Adrenal gland (tissue), 12 donors: Measurements from ENCODE around the gene TEX36. TPM values are rescaled to one million over a fixed set of nuclear protein-coding genes. Genes with fewer than 3 reads are reported as not detected.
A peak's percentile ranks its signal among the peaks of the same experiment; 100 is the strongest.

Experiments used
- DNase-seq, 7 donors: peaks; one replicate each; pipeline ENCODE4 v3.0.0-alpha.2; 2019 to 2020
- H3K27ac ChIP-seq, 5 donors: fragments of 200-600 bp; sonication (generic) in 4 of 5; 1 replicate in 3 of 5; 2 replicates in 2 of 5; pipeline versions ENCODE4 v1.5.1 to v1.8.0; 2016 to 2020; ENCODE audit warnings: mild to moderate bottlenecking in 1 of 5
- H3K27me3 ChIP-seq: fragments of 200-600 bp; 2 replicates; pipeline ENCODE4 v1.8.0; 2021
- H3K36me3 ChIP-seq, 2 donors: fragments of 200-600 bp; replicated peaks in 1 of 2; 1 replicate in 1 of 2; 2 replicates in 1 of 2; pipeline versions ENCODE4 v1.5.1 to v1.8.0; 2018 to 2022
- H3K4me1 ChIP-seq, 2 donors: fragments of 200-600 bp; replicated peaks in 1 of 2; 1 replicate in 1 of 2; 2 replicates in 1 of 2; pipeline versions ENCODE4 v1.5.1 to v1.8.0; 2018 to 2021
- H3K4me3 ChIP-seq, 4 donors: fragments of 200-600 bp; sonication (generic) in 3 of 4; one replicate each; pipeline ENCODE4 v1.5.1; 2016 to 2018
- H3K9me3 ChIP-seq, 3 donors: fragments of 200-600 bp; sonication (generic) in 1 of 3; replicated peaks in 1 of 3; 1 replicate in 2 of 3; 2 replicates in 1 of 3; pipeline versions ENCODE4 v1.5.1 to v1.8.0; 2016 to 2021
- CTCF ChIP-seq, 6 experiments: fragments of 450-650 bp in 4 of 6; fragments of 200-600 bp in 2 of 6; sonication (generic) in 1 of 6; IDR thresholded peaks; 1 replicate in 5 of 6; 2 replicates in 1 of 6; pipeline versions ENCODE4 v1.5.1 to v1.8.0; 2016 to 2021; ENCODE audit warnings: antibody characterized with exemption in 6 of 6, mild to moderate bottlenecking in 2 of 6, moderate library complexity in 1 of 6
- POLR2A ChIP-seq, 2 donors: fragments of 450-650 bp; IDR thresholded peaks; one replicate each; pipeline ENCODE4 v1.6.1; 2017; ENCODE audit warnings: antibody characterized with exemption in 2 of 2, mild to moderate bottlenecking in 2 of 2, moderate library complexity in 1 of 2
- WGBS, 4 donors: extraction: QIAGEN DNeasy Blood & Tissue Kit in 2 of 4; methylation state at CpG; one replicate each; pipeline versions ENCODE4 v1.1.5 to v1.1.7; 2013 to 2017; 5-methylcytosine and 5-hydroxymethylcytosine counted together
- intact Hi-C, 2 donors: fragments of 100-400 bp; cut with DNase I; formaldehyde crosslinking; loops; one replicate each; pipeline versions ENCODE4 v1.14.1 to v1.15.0; 2022 to 2023
- polyA plus RNA-seq, 3 donors: library from polyadenylated mRNA; stranded (reverse); fragments of 200-250 nt in 2 of 3; fragments of 350-450 nt in 1 of 3; fragmentation: Illumina TruSeq in 1 of 3; extraction: RNeasy Lipid Tissue Mini Kit (QIAGEN cat#74804) in 1 of 3; gene quantifications; one replicate each; pipeline ENCODE4 v1.2.3, GENCODE V29; 2013 to 2014
- total RNA-seq, 9 donors: library from RNA; depleted of rRNA in 4 of 9; stranded (reverse); fragments of >200 nt in 4 of 9; fragments of 120-200 nt in 1 of 9; fragmentation: NEBNext Ultra II Directional in 1 of 9; extraction: Animal tissue kit (Norgen Biotek cat#: 25700) in 1 of 9; gene quantifications; one replicate each; pipeline versions ENCODE4 v1.1.0 to v1.2.4, GENCODE V29; 2013 to 2023
- donor health status: healthy with polysubstance abuse.
- donor health status: Bipolar disorder and iron deficiency.
- donor health status: DM: yes; HTN: yes; CAD: no.
- donor health status: DM: no; HTN: no; CAD: no.
- donor health status: DM: no; HTN: no; CAD: no.
- donor health status: DM: yes; HTN: yes; CAD: no.

Gene TEX36
- total and polyA plus RNA-seq, 12 donors: not detected

- Histone ChIP-seq H3K9me3 (no peaks in the 10 kb centered on the region), H3K36me3 (no peaks in the 10 kb centered on the region), H3K4me1 (no peaks in the 10 kb centered on the region), H3K27ac (no peak overlapping the region), H3K4me3 (no peak overlapping the region), H3K27me3 (peaks cover 3% of the 10 kb centered on the region)
- WGBS, 4 donors: 64 to 71% (median 70%) methylated on average over 5 of the region's 5 CpGs
- DNase-seq: no peak
- TF ChIP-seq POLR2A (IDR thresholded peaks at IDR 0.05) (no peak), CTCF (IDR thresholded peaks at IDR 0.05) (no peak)
- intact Hi-C loops: no loop called here
These were observed 51.2 kb downstream of the TEX36 start for GRCh38 chr10:125631806-125632205.

GRCh38 chr10:125629758-125630376, 53.1 kb downstream of the TEX36 start:
- Histone ChIP-seq H3K27me3 (peaks cover under 1% of the 10 kb centered on the region), H3K9me3 (no peaks in the 10 kb centered on the region), H3K4me1 (no peaks in the 10 kb centered on the region), H3K4me3 (no peak overlapping the region), H3K27ac (no peak overlapping the region), H3K36me3 (no peaks in the 10 kb centered on the region)
- TF ChIP-seq POLR2A (IDR thresholded peaks at IDR 0.05) (no peak), CTCF (IDR thresholded peaks at IDR 0.05) (peak in 2 of 6 experiments; percentile 14 to 21)
- 81 to 91% (median 85%) methylated on average over 3 of the region's 3 CpGs for WGBS, 4 donors
- DNase-seq: no peak
- intact Hi-C loops: no loop called here

GRCh38 chr10:125628104-125629049, 54.6 kb downstream of the TEX36 start:
- no peak for TF ChIP-seq CTCF (IDR thresholded peaks at IDR 0.05)
- no peak for TF ChIP-seq POLR2A (IDR thresholded peaks at IDR 0.05)
- Histone ChIP-seq H3K4me3 (no peak overlapping the region), H3K36me3 (no peaks in the 10 kb centered on the region), H3K4me1 (no peaks in the 10 kb centered on the region), H3K27ac (no peak overlapping the region), H3K9me3 (no peaks in the 10 kb centered on the region), H3K27me3 (no peaks in the 10 kb centered on the region)
- 72 to 75% (median 73%) methylated on average over 11 of the region's 11 CpGs for WGBS, 4 donors
- no peak for DNase-seq
- intact Hi-C loops: no loop called here

DNA sequence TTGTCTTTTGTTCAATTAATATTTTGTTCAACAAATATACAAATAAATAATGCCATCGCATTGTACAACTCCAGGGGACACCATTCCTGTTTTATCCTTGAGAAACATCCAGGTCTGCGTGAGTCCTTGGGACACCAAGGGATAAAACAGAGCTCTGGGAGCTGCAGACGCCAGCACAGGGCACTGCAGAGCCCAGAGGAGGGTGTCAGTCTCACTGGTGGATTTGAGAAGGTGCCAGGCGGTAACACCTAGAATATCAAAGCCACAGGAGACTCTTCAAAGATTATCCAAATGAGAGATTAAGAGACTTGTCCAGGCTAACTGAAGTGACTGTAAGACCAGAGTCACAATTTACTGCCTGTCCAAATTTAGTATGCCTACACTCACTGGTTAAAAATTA, 55.3 kb downstream of the TEX36 start:
- no peaks in the 10 kb centered on the region for H3K27me3 ChIP-seq
- H3K9me3 ChIP-seq: no peaks in the 10 kb centered on the region
- TF ChIP-seq POLR2A (IDR thresholded peaks at IDR 0.05) (no peak), CTCF (IDR thresholded peaks at IDR 0.05) (no peak)
- intact Hi-C loops: no loop called here
- no peak overlapping the region for H3K4me3 ChIP-seq
- no peak for DNase-seq
- H3K36me3 ChIP-seq: no peaks in the 10 kb centered on the region
- 71 to 94% (median 84%) methylated on average over 3 to 4 of the region's 4 CpGs for WGBS, 4 donors
- no peaks in the 10 kb centered on the region for H3K4me1 ChIP-seq
- no peak overlapping the region for H3K27ac ChIP-seq
